Activated CD8-positive, alpha-beta memory T cell treated with anti-CD3 and anti-CD28 coated beads for 1 hour (primary cell): ENCODE results near the gene COL18A1.

Source experiments
- DNase-seq, 2 donors: peaks; one replicate each; pipeline ENCODE4 v3.0.0-alpha.2; 2020; ENCODE audit warnings: low read depth in 1 of 2; ENCODE audit errors: extremely low read depth in 1 of 2

The COL18A1 gene

DNA sequence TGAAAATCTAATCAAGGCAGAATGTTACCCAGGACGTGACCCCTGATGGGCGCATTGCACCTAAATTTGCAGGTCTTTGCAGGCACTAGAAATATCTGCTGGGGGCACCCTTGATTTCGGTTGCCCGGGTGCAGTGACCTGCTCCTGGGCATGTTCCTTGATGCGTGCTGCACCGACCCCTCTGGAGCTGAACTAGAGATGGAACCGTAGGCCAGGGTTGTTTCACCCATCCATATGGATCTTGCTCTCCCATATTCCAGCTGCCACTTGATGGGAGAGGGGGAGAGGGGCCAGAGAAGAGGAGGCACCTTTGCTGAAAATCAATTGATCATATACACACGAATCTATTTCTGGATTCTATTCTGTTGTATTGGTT, 8.4 kb upstream of the COL18A1 start:
- no peak for DNase-seq

DNA sequence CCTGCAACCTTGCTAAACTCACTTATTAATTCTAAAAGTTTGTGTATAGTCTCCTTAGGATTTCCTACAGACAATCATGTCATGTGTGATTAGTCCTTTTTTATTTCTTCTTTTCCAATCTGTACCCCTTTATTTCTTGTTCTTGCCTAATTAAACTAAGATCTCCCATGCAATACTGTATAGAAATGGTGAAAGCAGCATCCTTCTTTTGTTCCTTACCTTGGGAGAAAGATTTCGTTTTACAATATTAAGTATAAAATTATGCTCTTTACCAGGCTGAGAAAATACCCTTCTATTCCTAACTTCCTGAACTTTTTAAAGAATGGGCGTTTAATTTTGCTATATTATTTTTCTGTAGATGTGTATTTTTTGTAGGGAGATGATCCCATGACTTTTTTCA, 7.6 kb upstream of the COL18A1 start:
- no peak for DNase-seq

DNA sequence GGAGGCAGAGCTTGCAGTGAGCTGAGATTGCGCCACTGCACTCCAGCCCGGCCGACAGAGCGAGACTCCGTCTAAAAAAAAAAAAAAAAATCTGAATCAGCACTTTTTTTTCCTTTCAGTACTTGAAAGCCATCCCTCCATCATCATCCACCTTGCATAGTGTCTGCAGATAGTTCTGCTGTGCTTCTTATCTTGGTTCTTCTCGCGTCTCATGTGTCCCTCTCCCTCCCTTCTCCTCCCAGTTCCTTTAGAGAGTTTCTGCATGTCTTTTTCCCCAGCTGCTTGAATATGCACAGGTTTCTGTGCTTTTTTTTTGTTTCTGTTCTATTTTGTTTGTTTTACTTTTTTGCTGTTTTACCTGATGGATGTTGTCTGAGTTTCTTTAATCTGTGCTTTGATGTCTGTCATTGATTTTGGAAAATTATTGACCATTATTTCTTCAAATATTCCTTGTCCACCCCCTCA, 3.9 kb upstream of the COL18A1 start:
- DNase-seq = no peak

DNA sequence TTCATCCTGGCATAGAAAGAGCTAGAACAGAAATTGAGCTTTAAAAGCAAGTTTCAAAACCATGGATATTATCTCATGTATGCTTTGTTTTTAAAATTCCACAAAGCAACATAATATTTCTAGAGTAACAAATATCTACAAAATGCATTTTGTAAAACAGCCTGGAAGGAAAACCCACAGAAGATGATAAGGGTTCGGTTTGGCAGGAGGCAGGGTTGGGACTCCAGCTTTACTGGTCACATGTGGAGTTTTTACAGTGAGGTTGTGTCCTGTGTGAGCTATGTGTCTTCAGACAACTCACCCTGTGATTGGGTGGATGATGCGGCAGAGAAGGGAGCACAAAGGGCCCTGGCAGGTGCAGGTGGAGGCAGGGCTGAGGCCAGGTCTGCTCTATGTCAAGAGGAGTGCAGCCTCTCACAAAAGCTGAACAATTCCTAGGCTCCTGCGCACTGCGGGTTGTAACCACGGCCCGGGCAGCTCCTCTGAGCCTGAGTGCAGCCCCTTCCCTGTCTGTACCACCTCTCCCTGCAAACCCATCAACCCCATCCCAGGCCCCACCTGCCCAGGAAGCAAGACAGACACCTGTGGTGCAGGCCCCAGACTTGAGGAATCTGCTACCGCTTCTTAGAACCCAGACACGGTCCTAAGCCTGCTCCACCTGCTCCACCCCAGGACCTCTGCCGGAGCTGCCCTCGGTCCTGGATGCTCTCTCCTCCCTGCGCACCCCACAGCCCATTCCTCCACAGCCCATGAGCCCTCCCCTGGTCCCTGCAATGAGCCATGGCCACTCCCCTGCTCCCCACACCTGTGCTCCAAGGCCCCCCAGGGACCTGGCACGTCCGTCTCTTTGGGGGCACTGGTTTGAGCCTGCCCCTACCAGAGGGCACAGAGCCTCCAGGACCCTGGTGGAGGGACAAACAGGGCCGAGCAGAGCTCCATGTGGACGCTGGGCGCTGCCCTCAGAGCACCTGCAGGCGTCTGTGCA, 2.8 kb upstream of the COL18A1 start:
- no peak for DNase-seq

DNA sequence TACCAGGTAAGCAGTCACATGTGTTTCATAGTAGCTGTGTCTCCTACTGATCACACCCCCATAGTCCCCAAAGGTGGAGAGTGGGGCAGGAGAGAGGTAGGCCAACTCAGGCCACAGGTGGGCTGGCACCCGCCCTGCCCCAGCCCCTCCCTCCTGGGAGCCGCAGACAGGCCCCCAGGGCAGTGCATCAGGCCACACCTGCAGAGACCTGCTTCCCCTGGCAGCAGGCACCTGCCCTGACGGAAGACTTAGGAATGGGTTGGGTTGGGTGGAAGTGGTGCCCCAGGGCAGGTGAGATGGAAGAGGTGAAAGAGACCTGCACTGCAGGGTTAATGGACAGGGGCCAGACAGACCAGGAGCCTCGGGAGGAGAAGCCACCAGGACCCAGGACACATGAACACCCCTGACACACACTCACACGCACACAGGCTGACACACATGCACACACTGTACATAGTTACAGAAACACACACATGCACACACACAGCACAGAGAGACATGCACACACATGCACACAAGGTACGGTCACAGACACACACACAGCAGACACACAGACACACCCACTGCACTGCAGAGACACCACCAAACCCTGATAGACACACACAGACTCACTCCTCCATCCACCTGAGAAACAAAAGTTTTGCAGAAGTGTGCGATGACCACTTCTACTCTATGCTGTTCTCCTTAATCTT, 1.7 kb upstream of the COL18A1 start:
- DNase-seq = no peak

DNA sequence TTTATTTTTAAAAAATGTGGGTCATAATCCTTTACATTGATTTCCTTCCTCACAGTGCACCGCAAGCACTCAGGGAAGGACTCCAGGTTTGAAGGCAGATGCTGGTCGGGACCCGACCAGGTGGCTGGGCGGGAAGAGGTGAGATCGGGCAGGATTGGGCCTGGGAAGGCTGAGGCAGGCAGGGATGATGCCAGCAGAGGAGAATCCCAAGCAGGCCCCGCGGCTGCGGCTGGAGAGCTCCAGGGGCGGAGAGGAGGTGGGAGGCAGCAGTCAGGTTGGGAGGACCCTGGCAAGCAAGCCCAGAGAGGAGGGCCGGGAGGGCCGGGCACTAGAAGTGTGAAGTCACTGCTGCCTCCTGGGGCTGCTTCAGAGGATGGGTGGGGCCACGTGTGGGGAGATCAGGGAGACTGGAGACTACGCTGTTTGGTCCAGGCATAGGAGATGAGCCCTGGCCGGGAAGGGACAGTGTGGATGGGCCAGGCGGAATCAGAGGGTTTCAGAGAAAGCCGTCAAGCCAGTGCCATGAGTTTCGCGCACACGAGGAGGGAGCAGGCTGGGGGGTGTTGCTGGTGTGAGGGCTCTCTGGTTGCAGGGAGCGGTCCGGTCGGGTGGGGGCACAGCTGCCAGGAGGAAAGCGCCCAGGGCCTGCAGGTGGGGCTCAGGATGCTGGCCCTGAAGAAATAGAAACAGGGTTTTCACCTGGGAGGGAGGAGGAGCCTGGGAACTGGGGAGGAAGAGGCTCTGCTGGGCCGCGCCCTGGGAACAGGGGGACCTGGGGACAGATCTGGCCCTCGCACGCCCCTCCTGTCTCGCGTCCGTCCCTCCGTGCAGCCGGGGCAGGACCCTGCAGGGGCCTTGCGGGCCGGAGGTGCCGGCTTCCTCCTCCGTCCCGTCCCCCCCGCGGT, 888 bp upstream of the COL18A1 start:
- no peak for DNase-seq

DNA sequence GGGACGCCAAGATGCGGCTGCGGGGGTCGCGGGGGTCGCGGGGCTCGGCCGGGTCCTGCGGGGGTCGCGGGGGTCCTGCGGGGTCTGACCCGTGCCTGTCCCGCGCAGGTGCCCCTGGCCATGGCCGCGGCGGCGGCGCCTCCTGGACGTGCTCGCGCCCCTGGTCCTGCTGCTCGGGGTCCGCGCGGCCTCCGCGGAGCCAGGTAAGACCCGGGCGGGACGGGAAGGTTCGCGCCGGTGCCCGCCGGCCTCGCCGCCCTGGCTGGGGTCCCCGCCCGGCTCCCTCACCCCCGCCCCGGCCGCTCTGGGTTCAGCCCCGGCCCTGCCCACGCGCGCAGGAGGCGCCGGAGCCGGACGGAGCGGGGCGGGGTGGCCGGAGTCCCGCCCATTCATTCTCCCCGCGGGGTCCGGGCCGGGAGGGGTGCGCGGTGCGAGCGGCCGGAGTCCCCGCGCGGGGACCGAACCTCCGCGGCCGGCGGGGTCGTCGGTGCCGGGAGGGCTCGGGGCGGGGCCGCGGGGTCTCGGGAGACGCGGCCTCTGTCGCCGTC, 380 bp downstream of the COL18A1 start:
- DNase-seq = no peak

DNA sequence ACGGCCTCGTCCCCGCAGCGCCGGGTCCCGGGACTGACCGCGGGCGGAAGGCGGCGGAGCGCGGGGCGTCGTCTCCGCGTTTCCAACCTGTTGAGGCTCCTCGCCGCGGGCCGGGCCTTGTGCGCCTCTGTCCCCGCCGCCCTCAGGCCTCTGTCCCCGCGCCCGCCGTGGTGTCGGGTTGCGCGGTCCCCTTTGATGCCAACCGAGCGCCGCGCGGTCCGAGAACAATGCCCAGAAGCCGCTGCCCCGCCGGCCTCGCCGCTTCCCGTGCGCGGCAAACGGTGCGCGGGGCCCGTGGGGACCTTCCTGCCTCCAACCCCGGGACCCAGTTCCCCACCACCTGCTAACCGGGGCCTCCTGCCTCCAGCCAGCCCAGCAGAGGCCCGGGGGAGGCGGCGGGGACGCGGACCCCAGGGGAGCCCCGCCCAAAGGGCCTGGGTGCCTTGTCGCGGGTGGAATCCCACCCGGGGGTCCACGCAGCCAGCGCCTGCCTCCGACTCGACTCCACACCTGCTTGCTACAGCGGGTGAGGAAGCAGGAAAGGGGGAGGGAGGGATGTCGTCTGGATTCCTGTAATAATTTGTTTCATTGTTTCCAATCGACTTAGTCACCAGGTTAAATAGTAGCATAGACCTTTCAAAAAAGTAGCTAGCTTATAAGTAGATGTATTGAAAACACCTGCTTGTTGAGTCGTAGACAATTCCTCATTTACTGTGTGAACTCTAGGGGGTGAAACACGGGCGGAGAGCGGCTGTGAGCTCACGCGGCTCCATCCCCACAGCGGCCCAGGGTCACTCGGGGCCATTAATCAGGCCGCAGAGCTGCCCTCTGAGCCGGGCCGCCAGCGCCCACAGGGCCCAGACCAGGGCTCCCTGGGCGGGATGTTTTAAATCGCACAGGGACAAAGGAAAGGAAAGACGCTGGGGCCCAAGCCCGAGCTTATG, 1.1 kb downstream of the COL18A1 start:
- DNase-seq = no peak

DNA sequence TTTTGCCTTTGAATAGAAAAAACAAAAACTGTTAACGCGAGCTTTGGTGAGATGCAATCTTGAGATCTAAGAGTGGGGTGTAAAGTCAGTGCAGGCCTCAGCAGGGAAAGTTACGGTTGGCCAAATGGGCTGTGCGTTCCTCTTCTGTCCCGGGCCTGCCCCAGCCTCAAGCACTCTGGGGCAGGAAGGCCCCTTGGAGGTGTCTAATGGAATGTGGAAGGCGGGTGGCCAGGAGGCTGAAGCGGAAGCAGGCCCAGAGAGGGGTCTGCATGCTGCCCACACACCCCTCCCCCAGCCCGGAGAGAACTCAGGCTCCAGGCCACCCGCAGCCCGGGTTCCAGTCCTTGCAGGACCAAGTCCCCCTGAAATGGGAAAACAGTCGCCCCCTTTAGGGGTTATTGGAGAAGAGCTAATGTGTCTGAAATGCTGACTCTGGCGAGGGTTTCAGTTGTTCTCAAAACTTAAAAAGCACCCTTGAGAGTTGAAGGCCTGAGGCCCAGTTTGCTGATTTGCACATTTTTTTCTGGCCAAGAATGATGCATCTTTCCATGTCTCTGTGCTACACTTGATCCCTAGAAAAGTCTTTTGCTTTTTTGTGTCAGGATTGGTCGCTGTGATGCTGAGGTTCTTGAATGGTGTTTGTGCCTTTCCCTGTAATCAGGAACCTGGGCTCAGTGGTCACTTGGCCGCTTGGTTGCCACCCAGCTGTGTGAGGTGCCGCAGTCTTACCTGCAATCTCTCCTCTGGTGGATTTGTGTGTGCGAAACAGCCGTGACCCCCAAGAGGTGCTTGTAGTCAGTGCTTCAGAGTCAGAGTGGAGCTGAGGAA, 2.0 kb downstream of the COL18A1 start:
- DNase-seq = no peak

DNA sequence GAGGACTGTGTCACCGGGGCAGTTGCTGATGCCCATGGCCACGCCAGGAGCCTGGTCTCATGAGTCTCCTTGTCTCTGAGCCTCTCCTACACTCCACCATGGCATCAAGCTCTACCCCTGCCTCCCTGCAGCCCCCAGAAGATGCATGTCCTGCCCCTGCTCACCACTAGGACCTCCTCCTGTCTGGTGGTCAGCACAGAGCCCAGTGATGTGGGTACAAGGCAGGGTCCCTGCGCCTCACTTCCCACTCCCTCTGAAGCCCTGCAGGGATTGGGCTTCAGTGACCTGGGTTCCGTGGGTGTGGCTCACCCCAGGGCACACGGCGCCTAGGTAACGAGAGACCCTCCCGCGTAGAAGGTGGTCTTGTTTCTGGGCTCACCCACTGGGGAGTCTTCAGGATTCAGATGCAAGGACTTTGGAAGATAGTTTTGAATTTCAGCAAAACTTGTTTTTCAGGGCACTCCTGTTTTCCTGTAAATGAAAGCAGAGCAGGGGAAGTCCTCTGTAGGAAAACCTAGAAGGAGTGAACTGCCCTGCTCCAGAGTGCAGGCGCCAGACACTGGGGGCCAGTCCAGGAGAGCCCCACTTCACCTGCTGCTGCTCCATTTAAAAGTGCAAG, 2.8 kb downstream of the COL18A1 start:
- DNase-seq = no peak

DNA sequence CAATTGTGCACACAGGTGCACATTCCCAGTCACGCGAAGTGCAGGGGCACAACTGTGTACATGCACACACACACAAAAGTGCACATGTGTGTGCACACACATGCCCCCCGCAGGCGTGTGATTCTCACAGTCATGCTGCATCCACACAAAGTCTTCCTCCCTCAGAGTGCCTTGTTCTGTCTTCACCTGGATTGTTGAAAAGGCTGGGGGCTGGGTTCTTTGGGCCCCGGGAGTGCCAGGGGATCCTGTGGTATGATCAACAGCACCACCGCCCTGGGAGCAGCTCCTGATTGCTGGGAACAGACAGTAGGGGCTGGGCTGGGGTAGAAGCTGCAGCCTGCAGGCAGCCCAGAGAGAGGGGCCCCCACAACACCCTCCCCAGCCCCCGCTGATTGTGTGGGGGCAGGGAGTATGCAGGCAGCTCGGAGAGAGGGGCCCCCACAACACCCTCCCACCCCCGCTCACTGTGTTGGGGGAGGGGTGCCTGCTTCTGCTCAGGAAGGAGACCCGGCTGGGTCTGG, 3.4 kb downstream of the COL18A1 start:
- DNase-seq = no peak

DNA sequence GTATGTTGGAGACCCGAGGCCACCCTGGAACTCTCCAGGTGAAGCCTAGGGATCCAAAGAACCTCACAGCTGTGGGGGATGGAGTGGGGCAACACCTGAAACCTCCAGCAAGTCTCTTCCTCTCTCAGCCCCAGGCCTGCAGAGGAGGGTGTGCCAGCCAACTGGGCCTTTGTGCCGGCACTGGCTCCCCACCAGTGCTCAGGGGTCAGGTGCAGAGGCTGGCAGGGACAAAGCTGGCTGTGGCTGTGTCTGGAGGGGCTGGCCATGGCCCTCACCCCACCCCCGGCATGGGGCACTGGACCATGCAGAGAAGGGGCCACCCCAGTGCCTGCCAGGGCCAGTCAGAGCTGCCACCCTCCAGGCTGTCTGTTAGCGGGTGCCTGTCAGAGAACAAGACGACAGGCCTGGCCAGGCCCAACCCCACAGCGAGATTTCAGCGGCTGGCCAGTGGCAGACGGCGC, 3.9 kb downstream of the COL18A1 start:
- DNase-seq = no peak

DNA sequence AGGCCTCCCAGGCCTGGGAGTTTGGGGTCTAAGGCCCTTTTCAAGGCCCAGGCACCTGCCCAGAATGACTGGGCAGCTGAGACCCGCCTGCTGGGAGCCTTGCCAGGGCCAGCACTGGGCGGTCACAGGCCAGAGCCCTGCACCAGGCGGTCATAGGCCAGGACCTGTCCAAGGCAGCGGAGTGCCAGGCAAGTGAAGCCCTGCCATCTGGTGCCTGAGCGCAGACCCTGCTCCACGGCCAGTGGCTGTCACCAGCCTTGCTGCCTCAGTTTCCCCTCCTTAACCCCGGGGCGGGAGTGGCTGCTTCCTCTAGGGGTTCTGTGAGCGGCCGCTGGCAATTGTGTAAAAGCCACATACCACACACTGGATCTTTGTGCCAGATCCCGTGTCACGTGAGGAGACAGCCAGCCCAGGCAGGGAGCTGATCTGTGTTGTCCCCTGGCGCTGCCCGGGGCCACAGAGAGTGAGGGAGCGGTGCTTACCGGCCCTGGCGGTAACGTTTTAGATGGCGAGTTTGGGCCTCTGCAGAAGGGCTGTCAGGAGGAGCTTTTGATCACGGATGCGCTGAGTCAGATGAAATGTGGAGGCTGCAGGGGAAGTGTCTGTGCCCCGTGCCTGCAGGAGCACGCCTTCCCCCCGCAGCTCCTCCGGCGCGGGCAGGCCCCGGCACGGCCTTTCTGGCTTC, 4.6 kb downstream of the COL18A1 start:
- no peak for DNase-seq

DNA sequence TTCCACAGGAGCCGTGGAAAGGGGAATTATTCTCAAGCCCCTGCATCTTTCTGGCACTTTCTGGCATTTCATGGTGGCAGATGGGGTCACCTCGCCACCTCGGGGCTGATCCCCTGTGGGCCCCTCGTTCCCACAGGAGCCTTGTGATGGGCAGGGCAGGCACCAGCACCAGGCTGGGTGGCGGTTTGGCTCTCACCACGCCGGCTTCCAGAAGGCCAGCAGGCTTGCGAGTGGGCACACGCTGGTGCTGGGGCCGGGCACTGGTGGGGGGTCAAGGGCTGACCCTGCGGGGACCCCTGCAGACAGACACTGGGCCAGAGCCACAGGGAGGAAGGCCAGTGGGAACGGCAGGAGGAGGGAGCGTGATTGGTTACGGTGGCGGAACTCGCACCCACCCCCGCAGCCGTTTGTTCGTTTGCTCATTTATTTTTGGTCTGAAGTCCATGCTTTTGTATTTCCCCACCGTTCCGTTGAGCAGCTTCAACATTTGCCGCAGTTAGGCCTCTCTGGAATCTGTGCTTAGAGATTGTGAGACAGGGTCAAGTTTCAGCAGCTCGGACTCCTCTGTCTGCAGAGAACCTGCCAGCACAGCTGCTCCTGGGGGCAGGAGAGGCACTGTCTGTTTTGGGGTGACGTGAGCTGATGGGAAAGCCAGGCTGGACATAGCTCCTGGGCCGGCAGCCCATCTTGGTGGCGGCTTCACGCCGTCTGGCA, 5.3 kb downstream of the COL18A1 start:
- DNase-seq = no peak

DNA sequence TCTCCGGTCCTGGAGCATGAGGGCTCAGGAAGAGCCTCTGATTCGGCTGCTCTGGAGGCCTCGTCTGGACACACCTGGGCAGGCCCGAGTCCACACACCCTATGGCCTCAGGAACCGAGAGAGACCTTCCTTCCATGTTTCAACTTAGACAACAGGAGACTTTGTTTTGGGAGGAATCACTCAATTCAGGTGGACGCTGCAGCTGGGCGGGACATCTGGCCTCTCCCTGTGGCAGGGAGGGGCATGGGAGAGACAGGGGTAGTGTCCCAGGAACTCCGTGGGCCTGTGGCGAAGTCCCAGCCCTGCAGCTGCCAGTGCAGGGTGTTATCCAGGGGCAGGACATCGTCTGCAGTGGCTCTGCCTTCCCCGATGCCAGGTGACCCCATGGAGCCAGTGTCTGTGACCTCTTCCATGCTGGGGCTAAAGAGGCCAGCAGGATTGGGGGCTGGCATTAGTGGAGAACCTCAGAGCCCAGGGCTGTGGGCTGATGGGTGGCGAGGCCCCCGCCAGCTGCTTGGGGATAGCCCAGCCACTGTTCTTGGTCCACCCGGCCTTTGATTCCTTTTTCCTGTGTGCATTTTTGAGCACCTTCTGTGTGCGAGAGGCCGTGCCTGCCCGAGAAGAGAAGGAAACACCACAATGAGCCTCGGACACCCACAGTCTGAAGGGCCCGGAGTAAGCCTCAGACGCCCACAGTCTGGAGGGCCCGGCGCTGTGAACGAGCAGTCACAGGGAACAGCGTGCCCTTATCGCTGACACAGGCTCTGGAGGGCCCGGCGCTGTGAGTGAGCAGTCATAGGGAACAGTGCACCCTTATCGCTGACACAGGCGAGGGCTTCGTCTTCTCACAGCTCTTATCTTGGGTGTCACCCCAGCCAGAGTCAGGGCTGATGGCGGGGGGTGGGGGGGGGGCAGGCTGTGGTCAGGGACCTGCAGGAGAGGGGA, 6.2 kb downstream of the COL18A1 start:
- no peak for DNase-seq

DNA sequence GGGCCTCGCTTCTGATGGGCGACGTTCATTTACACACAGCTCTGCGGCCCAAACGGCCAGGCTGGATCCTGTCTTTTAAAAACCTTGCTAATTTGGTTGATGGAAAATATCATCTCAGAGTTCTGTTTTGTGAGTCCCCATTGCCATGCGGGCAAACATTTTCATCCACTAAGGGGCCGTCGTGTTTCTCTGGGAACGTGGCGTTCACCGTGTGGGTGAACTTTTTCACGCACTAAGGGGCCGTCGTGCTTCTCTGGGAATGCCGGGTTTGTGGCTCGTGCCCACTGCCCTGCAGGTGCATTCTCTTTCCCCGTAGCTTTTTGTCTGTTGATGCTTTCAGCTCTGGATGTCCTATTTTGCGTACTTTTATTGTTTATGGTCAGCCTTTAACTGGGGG, 6.8 kb downstream of the COL18A1 start:
- DNase-seq = no peak
